GM18858 (cell line): ENCODE data around the gene MAPK8IP3.
"Not testable (repeated sequence)": the region's sequence is repeated elsewhere in the genome, so short reads cannot be mapped to it uniquely, and the experiment has no call there.

Experiments used
- ATAC-seq: cut with Tn5 transposase; IDR thresholded peaks from one replicate; pipeline ENCODE4 v1.9.1; 2021; ENCODE audit not compliant: unreplicated experiment

The MAPK8IP3 gene

DNA sequence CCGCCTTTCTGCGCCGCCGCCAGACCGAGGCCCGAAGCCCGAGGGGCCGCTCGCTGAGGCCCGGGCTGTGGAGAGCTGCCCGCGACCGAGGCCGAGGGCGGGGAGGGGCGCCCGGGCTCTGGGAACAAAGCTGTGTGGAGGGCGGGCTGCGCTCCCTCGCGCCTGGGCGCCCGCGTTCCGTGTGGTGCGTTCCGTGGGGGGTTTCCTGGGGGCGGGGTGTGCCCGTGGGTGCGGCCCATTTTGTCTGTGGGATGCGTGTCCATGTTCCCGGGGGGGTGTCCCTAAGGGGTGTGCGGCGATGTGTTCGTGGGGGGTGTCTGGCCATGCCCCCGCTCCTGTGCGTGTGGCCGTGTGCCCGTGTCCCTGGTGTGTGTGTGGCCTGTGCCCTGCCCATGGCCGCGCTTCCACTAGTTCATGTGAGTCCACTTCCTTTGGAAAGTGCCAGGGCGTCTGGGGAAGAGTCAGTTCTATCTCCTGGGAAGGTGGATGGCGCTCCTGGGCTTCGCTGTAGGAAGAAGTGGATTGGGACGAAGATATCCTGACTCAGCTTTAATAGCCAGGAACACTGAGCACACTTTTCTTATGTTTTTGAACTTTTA lies 27.4 kb upstream of the MAPK8IP3 start:
- no peak for ATAC-seq

- no peak for ATAC-seq
Observed at GRCh38 chr16:1680361-1680760, 25.6 kb upstream of the MAPK8IP3 start.

- no peak for ATAC-seq
Observed at GRCh38 chr16:1681032-1681431, 25.0 kb upstream of the MAPK8IP3 start.

- no peak for ATAC-seq
Observed at GRCh38 chr16:1687427-1688316, 18.3 kb upstream of the MAPK8IP3 start.

GRCh38 chr16:1688807-1689560 lies 17.0 kb upstream of the MAPK8IP3 start:
- no peak for ATAC-seq

- ATAC-seq, result no peak
Observed at GRCh38 chr16:1689853-1690252, 16.1 kb upstream of the MAPK8IP3 start.

- no peak for ATAC-seq
Observed at GRCh38 chr16:1690810-1691209, 15.2 kb upstream of the MAPK8IP3 start.

GRCh38 chr16:1691276-1691675 lies 14.7 kb upstream of the MAPK8IP3 start:
- no peak for ATAC-seq

- no peak for ATAC-seq
Observed at GRCh38 chr16:1691956-1692355, 14.0 kb upstream of the MAPK8IP3 start.

DNA sequence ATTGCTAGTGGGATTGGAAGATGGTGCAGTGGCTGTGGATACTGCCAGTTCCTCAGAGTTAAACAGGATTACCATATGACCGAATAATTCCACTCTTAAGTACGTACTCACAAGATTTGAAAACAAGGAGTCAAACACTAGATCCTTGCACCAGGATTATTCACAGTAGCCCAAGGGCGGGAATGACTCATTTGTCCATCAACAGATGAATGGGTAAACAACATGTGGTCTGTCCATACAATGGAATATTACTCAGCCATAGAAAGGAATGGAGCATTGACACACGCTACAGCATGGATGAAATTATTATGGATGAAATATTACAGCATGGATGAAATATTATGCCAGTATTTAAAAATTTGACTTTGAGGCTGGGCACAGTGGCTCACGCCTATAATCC lies 9.1 kb upstream of the MAPK8IP3 start:
- no peak for ATAC-seq

- no peak for ATAC-seq
Observed at GRCh38 chr16:1698680-1699079, 7.3 kb upstream of the MAPK8IP3 start.

DNA sequence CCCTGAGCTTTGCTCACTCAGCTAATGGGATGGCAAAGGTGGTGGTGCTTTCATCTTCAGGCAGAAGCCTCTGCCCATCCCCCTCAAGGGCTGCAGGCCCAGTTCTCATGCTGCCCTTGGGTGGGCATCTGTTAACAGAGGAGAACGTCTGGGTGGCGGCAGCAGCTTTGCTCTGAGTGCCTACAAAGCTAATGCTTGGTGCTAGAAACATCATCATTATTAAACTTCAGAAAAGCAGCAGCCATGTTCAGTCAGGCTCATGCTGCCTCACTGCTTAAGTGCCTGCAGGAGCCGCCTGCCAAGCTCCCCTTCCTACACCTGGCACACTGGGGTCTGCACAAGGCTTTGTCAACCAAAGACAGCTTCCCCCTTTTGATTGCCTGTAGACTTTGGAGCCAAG lies 5.7 kb upstream of the MAPK8IP3 start:
- no peak for ATAC-seq

GRCh38 chr16:1701216-1701878 lies 4.6 kb upstream of the MAPK8IP3 start:
- ATAC-seq, result no peak

DNA sequence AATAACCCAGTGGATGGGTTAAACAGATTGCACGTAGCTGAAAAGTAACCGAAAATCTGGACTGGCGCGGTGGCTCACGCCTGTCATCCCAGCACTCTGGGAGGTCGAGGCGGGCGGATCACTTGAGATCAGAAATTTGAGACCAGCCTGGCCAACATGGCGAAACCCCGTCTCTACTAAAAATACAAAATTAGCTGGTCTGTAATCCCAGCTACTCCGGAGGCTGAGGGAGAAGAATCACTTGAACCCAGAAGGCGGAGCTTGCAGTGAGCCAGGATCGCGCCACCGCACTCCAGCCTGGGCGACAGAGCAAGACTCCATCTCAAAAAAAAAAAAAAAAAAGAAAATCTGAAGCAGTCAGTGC lies 689 bp upstream of the MAPK8IP3 start:
- not testable (repeated sequence) for ATAC-seq

- ATAC-seq, result no peak
Observed at GRCh38 chr16:1706386-1707192, 594 bp downstream of the MAPK8IP3 start.

GRCh38 chr16:1707193-1707790 lies 1.3 kb downstream of the MAPK8IP3 start:
- no peak for ATAC-seq

DNA sequence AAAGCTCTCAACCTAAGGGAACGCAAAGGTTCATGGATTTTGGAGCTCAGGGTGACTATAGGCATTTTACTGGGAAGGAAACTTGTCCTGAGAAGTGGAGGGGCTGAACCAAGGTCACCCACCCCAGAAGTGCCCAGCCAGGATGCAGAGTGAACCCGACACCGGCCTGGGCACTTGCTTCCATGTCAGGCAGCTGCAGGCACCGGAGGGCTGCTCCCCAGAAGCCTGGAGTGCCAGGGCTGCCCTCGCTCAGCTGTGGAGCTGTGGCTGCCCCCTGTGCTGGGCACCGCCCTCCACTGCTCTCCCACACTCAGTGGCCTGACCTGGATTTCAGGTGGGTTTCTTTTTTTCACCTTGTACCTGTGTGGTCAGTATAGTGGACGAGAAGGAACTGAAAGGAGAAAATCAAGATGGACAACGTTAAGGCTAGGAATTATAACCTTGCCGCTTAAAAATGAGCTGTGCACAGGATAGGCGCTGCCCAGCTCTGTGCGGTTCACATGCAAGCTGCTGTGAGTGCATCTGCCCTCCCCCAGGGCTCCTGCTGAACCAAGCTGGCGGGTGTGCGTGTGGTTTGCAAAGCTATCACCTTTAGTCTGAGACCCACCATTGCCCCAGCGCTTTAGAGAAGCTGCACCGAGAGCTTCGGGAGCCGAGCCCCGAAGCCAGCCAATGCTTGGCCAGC lies 2.2 kb downstream of the MAPK8IP3 start:
- no peak for ATAC-seq

DNA sequence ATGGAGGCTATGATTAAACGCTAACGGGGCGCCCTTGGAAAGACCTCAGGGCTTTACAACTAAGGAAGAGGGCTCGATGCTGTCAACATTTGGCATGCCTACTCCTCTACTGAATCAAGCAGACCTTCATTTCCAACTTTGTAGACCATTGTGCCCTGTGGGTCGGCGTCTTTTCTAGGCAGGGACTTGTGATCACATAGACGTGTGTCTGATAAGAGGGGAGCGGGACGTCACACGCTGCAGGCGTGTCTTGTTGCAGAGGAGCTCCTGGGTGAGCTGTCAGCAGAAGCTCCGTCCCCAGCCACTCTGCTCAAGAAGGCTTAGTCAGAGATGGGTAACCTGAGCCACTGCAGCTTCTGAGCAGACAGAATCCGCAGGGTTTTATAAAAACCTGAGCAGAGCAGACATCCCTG lies 2.8 kb downstream of the MAPK8IP3 start:
- ATAC-seq, result no peak

GRCh38 chr16:1709356-1709755 lies 3.4 kb downstream of the MAPK8IP3 start:
- no peak for ATAC-seq
